Measurements from ENCODE around the gene BCLAF1. TPM values are rescaled to one million over a fixed set of nuclear protein-coding genes. Genes with fewer than 3 reads are reported as not detected.
"Not testable (repeated sequence)": the region's sequence is repeated elsewhere in the genome, so short reads cannot be mapped to it uniquely, and the experiment has no call there.

Gene BCLAF1
- total RNA-seq, 1 experiment from 2014 or later: 109 TPM

DNA sequence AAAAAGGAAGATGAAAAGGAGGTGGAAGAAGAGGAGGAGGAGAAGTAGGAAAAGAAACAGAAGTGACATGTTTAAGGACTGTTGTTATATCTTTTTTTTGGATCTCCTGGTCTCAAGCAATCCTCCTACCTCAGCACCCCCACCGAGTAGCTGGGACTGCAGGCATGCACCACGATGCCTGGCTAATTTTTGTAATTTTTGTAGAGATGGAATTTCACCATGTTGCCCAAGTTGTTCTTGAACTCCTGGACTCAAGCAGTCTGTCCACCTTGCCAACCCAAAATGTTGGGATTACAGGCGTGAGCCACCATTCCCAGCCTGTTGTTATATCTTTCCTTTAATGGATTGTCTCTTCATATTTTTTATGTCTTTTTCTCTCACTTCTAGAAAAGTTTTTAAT lies 19.5 kb upstream of the BCLAF1 start:
- DNase-seq (ENCODE audit: low read depth): no peak

DNA sequence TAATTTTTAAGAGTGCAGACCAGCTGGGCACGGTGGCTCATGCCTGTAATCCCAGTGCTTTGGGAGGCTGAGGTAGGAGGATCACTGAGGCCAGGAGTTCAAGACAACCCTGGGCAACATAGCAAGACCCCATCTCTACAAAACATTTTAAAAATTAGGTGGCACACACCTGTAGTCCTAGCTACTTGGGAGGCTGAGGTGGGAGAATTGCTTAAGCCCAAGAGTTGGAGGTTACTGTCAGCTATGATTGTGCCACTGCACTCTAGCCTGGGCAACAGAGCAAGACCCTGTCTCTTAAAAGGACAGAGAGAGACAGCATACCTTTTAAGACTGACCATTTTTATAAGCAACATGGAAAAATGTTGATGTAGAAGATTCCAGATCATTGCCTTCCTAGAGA lies 18.8 kb upstream of the BCLAF1 start:
- not testable (repeated sequence) for DNase-seq (ENCODE audit: low read depth)

DNA sequence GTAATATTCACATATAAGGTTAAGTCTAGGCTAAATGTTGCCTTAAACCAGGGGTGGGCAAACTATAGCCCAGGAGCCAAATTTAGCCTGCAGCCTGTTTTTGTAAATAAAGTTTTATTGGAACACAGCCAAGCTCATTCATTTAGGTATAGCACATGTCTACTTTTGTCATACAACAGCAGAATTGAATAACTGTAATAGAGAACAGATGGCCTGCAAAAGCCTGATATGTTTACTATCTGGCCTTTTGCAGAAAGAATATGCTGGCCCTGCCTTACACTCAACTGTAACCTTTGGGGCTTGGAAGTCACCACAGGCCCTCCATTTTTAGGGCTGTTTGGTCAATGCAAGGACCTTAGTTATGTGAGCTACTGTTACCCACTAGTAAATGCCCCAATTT lies 17.7 kb upstream of the BCLAF1 start:
- no peak for DNase-seq (ENCODE audit: low read depth)

DNA sequence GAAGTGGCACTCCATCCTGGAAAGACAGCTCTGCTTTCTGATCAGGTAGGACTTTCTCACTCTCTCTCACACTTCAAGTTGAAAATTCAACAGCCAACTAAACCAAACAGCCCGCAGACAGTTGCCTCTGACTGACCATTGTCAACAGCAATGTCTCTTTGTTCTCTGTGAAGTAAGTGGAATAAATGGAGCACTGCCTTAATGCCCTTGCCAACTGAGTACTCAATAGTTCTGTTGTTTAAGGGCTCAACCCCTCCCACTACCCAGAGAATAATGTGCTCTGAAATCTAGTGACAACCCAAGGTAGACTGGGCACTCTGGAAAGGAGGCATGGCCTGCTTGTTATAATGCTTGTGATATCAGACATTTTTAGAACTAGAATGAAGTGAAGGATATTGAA lies 16.8 kb upstream of the BCLAF1 start:
- DNase-seq (ENCODE audit: low read depth): no peak

DNA sequence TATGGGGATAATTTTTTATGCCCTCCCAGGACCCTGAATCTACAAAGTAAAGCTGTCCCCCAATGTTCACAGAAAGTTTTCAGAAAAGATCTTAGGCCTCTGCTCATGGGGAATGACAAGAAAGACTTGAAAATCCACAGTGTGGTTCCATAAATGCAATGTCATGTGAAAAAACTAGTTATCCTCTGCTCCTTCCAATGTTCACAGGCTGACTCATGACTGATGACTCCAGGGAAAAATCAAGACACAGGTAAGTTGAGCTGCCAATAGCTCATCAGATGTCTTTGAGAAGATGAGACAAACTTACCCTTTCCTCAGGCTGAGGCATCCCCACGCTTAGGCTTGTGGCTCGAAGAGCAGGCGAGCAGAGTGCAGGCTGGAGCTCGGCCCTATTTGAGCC lies 14.8 kb upstream of the BCLAF1 start:
- DNase-seq (ENCODE audit: low read depth): no peak

DNA sequence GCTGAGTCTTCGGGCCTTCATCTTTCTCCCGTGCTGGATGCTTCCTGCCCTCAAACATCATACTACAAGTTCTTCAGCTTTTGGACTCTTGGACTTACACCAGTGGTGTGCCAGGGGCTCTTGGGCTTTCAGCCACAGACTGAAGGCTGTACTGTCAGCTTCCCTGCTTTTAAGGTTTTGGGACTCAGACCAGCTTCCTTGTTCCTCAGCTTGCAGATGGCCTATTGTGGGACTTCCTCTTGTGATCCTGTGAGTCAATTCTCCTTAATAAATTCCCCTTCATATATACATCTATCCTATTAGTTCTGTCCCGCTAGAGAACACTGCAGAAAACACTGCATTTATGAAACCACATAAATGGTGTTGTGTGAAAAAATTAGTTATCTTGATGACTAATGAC lies 13.9 kb upstream of the BCLAF1 start:
- no peak for DNase-seq (ENCODE audit: low read depth)

DNA sequence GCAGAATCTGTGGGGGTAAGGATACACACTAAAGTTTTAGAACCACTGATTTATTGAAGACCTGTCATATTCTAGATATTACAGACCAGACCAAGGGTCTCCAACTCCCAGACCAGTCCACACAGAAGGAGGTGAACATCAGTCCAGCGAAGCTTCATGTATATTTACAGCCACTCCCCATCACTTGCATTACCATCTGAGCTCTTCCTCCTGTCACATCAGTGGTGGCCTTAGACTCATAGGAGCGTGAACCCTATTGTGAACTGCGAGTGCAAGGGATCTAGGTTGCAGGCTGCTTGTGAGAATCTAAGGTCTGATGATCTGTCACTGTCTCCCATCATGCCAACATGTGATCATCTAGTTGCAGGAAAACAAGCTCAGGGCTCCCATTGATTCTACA lies 5.0 kb upstream of the BCLAF1 start:
- DNase-seq (ENCODE audit: low read depth): no peak

DNA sequence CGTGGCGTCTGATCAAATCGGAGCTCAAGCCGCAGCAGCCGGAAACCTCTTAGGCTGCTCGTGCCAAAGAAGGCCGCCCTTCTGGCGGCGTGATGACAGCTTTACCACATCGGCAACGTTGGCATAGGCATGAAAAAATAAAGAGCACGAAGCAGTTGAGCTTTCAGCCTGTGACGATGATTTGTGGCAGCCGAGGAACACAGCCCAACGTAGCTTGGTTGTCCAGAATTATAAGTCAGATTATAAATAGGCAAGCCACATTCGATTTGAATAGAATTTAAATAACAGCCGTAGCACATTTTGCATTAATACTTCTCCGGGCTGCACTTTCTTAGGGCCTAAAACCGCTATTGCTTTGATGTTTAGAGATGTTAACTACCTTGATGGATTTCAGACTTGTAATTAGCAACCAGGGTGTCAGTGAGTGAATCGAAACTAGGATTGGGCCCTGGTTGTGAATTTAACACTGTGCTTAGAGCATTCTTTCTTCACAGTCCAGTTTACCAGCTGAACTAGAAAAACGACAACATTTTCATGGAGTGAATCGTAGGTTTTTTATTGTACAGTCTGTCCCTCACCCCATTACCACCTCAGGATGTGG lies 864 bp upstream of the BCLAF1 start:
- DNase-seq (ENCODE audit: low read depth): peak; percentile 76

DNA sequence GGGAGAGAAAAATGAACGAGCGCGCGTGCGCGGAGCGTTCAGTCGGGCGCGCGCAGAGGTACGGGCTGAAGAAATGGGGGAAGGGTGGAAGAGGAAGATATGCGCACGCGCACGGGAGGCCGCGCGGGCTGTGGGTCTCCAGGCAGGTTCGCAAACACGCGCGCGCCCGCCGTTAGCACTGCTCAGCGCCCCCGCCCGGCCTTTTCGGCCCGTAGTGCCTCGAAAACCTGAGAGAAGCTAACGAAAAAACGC lies 393 bp downstream of the BCLAF1 start:
- DNase-seq (ENCODE audit: low read depth): peak; percentile 85

DNA sequence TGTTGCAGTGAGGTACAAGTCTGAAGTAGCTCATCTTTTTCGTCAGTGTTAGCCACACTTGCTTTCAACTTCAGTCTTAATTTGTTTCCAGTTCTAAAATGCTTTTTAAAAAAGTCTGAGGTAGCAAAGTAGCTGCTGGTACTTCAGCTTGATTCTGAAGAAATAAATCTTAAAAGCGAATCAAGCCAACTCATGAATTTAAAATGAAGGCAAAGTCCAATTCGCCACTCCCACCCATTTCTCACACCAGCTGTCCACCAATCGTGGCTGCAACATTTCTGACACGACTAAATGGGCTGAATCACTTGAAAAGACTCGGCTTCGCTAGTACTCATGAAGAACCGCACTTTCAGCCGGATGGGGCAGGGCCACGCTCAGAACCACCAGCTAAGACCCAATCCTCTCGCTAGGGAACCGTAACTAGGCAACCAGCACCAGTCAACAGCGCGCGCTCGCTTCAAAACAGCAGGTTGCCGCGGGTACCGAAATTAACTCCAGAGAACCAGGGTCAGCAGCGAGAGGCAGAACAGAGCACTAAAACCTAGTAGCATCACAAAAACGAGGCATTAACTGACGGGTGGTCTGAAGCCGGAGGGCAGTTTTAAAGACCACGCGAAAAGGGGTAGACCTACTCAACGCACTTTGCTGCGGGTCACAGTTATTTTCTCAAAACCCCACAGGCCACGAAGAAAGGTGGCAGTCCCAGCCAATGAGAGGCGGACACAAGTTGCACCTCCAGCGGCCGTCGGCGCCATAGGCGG lies 900 bp downstream of the BCLAF1 start:
- peak; percentile 84 for DNase-seq (ENCODE audit: low read depth)

DNA sequence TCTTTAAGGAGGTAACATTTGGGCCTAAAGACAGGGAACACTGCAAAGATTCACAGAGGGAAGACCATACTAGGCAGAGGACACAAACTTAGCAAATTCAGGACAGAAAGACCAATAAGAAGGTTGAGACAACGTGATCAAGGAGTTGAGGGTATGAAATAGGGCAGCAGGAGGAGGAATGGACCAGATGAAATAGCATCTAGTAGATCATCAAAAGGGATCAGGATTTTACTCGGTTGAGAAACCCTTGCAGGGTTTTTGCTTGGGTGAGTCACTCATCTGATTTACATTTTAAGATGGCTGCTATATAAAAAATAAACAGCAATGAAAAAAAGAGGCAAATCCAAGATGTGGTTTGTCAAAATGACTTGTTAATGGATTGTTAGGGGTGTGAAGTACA lies 4.7 kb downstream of the BCLAF1 start:
- peak; percentile 13 for DNase-seq (ENCODE audit: low read depth)

DNA sequence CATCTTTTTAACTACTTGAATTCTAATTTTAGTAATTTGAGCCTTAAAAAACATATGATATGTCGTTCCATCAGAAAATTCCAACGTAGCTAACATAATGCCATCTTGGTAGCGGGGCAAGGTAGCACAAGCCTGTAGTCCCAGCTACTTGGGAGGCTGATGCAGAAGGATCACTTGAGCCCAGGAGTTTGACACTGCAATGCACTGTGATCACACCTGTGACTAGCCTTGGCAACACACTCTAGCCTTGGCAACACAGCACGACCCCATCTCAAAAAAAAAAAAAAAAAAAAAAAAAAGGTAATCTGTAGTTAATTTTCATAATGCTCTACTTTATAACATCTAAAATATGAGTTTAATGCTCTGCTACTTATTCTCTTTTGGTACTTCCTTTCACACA lies 6.7 kb downstream of the BCLAF1 start:
- no peak for DNase-seq (ENCODE audit: low read depth)

DNA sequence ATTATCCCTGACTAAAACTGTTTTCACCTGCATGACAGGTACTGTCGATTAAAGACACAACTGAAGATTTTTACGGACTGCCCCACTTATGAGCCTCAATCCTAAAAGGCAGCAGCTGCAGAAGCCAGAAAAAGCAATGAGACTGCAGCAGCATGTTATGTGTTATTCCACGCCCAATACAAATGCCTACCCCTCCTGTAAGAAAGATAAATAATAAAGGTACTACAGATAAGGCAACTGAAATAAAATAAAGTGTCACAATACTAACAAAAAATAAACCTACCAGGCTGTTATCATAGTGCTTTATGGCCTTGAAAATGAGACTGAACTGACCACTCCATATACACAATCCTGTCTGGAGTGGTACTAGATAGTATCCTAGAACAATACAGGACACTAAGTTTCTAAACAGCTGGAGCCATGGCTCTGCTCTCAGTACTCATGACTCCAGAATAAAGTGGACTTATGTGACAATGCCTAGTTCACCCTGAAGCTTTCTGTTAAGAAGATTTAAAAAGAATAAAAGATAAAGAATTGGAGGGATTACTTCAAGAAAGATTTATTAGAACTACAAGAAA lies 9.5 kb downstream of the BCLAF1 start:
- DNase-seq (ENCODE audit: low read depth): no peak

DNA sequence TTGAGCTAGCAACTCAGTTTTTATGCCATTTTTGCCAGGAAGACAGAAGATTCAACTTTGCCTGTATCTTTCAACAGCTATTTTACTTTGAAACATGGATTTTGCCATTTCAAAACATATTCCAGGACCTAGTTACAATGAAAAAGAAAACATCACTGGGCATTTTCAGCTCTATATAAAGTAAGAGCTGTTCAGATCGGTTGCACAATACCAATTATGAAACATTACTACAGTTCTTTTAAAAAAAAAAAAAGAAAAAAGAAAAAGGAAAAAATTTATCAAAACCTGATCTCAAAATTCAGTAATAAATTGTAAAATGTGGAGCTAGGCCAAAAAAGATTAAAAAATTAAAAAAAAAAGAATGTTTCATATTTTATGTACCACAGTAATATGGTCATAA lies 15.6 kb downstream of the BCLAF1 start:
- no peak for DNase-seq (ENCODE audit: low read depth)

DNA sequence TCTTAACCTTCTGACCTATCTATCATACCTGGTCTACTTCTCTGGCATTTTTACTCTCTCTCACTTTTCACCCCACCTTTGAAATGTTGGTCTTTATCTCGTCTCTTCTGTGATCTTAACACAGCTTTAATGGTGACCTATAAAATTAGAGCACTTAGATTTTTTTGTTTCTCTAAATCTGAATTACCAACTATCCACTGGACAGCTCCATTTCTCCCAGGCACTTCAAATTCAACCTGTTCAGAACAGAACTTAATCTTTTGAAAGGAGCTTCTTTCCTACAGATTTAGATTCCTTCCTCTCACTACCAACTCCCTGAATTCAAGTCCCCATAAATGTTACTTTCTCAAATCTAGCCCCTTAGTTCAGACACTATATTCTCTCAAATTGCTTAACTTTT lies 24.5 kb downstream of the BCLAF1 start:
- no peak for DNase-seq (ENCODE audit: low read depth)

DNA sequence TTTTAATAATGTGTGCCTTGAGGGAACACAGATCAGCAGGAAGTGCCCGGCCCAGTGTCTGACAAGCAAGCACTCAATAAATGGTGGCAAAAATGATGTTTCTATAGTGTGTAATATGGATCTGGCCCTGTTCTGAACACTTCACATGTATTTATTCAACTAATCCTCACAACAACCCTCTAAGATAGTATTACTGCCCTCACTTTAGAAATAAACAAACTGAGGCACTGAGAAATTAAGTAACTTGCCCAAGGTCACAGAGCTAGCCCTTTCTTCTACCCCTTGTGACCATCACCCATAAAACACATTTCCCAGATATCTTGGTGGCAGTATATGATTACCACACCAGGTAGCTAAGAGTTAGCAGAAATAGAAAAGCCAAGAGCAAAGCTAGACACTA lies 26.7 kb downstream of the BCLAF1 start:
- DNase-seq (ENCODE audit: low read depth): no peak

DNA sequence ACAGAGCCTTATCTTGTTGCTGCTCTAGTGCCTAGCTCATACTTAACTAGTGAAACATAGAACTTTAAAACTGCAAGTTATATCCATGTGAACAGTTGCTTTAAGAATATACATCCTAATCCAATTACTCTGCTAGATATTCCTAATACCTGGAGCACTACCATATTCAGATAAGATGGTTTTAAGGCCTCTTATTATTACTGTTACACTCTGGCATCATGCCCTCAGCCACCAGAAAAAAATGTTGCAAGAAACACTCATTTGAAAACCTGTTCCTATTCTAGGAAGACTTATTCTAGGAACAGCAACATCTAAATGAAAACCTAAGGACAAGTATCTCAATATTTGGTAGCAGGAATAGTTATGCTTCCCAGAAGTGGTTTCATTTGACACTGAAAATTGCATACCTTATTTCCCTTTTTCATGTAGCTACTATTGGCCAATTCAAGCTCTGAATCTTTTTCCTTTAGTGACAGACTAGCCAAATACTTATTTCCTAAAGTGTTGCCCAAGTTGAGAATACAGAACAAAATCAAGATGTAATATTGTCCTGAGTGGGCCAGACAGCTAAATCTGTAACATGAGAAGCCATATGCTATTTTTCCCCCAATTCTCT lies 34.7 kb downstream of the BCLAF1 start:
- no peak for DNase-seq (ENCODE audit: low read depth)

DNA sequence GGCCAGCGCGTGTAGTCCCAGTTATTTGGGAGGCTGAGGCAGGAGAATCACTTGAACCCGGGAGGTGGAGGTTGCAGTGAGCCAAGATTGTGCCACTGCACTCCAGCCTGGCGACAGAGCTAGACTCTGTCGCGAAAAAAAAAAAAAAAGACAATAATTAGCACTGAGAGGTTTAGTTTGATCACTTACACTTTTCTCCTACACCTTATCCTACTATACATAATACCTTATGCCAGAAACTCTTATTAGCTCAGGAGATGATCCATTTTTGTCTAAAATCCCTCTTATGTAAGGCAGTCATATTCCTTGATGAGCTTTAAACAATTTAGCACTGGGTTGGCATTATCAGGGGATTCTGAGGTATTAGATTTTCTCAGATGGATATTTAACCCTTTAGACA lies 35.9 kb downstream of the BCLAF1 start:
- DNase-seq (ENCODE audit: low read depth): no peak

DNA sequence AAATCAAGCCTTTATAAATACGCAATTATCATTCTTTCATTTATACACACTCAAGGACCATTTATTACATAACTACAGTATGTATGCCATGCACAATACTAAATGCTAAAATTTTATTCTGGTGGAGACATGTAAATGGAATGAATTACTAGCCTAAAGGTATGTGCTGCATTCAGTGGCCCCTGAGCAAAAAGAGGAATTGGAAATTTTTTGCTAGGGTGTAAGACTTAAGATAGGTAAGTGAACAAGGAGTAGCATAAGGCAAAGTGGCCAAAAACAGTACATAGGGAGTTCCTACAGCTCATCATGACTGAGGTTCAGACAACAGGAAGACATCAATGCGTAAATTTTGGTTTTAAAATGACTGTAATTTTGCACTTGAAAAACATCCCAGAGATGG lies 37.2 kb downstream of the BCLAF1 start:
- DNase-seq (ENCODE audit: low read depth): no peak

DNA sequence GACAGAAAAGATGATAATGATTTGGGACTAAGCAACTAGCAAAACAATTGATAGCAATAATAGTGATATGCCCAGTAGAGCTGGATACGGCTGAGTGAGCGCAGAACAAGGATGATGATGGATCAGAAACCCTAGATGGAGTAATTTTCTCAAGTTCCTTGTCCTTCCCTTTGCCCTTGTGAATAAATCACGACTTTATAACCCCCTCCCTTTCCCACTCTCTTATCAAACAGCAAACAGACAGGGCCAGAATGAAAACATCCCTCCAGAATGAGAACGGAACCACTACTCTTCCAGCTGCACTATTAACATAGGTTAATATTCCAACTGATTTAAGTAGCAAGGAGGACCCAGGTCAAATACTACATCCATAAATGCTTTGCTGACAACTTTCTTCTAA lies 38.3 kb downstream of the BCLAF1 start:
- DNase-seq (ENCODE audit: low read depth): no peak

DNA sequence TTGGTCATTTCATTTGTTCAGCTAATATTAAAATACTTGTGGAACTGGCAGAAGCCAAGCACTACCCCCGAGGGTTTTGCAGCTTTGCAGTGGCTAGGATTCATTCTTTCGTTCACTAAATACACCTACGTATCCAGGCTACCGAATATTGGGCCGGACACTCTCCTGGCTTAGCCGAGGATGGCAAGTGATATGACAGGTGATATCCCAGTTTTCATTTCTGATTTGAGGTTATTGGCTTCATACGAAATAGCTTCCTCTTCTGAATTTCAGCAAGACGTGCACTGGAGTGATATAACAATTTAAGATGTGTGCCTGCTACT lies 39.0 kb downstream of the BCLAF1 start:
- no peak for DNase-seq (ENCODE audit: low read depth)

DNA sequence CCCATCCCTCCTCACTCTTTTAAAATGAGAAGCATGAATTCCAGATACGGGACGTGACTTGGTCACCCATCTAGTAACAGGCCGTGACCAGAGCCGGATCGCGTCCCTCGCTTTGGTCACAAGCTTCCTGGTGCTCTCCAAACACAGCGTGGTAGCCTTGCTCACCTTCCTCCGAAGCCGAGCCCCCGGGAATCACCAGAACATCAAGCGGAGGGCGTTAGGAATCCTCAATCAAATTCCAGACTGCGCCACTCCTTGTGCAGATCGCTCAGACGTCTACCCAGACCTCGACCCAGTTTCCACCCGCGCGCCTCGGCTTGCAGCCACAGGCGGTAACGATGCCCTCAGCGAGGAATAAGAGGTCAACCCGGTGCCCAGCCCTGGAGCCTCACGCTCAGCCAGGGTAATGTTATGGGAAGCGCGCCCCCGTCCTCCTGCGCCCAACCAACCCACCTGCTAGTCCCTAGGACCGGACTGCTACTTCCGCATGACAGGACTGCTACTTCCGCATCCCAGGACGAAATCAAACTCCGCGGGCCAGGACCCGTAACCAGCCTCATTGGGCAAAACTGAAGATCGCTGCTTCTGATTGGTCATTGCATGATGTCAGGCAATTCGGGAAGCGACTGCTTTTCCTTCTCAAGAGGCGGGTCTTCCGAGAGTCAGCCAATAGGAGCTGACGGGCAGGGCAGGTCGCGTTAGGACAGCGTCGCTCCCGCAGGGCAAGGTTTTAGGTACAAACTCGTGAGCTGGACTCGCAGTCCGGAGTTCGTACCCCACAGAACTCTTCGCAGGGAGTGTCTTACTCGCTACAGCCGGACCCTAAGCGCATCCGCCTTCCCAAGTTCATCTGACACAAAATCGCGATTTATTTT lies 39.6 kb downstream of the BCLAF1 start, which contains the start of gene MTFR2:
TSS of gene MTFR2 (minus strand) at position 501 of the 875 bp plus-strand sequence. CDS start 1,212 bp downstream, outside the sequence.
- peak; percentile 99 for DNase-seq (ENCODE audit: low read depth)

All from HT1080 (cell line).